K562 (cell line): Measurements from ENCODE around the gene RTCA. TPM values are rescaled to one million over a fixed set of nuclear protein-coding genes. Genes with fewer than 3 reads are reported as not detected.
A peak's percentile ranks its signal among the peaks of the same experiment; 100 is the strongest.

Experiments
- ATAC-seq: fragments of 200-7000 bp; cut with Tn5 transposase; 3 replicates; pipeline ENCODE4 v1.9.1; 2020; ENCODE audit warnings: moderate library complexity
- BruUV-seq: library from RNA; stranded (reverse); fragments of 400-500 nt; replicated peaks from 2 replicates; lab custom pipeline; 2021; lab: Mats Ljungman, UMichigan
- CTCF ChIA-PET: fragments of 300-600 bp; formaldehyde crosslinking; extraction: SDS; loops from one replicate; lab custom pipeline; 2021; ENCODE audit warnings: low intra/inter-chr PET ratio; lab: Yijun Ruan, JAX
- POLR2A ChIA-PET: fragments of 300-600, 350-650 bp; sonication (Branson Sonifier 250); formaldehyde crosslinking; extraction: SDS; loops from one replicate; lab custom pipeline; 2021; ENCODE audit warnings: antibody characterized with exemption, inconsistent platforms; lab: Yijun Ruan, JAX
- DNase-seq, 4 experiments: peaks; one replicate each; pipeline versions ENCODE4 v3.0.0 to v3.0.0-alpha.2; 2011 to 2018; ENCODE audit warnings: low spot score in 3 of 4, mixed read lengths in 3 of 4; ENCODE audit errors: extremely low read depth in 1 of 4
- FAIRE-seq: peaks from 2 replicates; lab custom pipeline; 2011; peaks lifted over from hg19 to GRCh38; lab: Jason Lieb, UNC
- H2AFZ ChIP-seq: 2 replicates; pipeline ENCODE4 v1.6.0; 2011; ENCODE audit warnings: low read depth, low read length, control low read depth, inconsistent platforms
- H3K27ac ChIP-seq: fragments of 200-600 bp; 3 replicates; pipeline ENCODE4 v1.8.0; 2011; ENCODE audit warnings: low read depth, mild to moderate bottlenecking, control low read depth, inconsistent platforms, low read length, moderate library complexity, mixed read lengths; ENCODE audit errors: extremely low read depth
- H3K27me3 ChIP-seq, 2 experiments: fragments of 300-600 bp in 1 of 2; 2 replicates in 1 of 2; 3 replicates in 1 of 2; pipeline versions ENCODE4 v1.6.0 to v1.8.0; 2011; ENCODE audit warnings: inconsistent platforms in 2 of 2, low read length in 2 of 2, mild to moderate bottlenecking in 1 of 2, mixed read lengths in 1 of 2, moderate library complexity in 1 of 2; ENCODE audit not compliant: control insufficient read depth in 2 of 2, insufficient read depth in 2 of 2
- H3K36me3 ChIP-seq: fragments of 300-600 bp; 3 replicates; pipeline ENCODE4 v1.8.0; 2011; ENCODE audit warnings: mild to moderate bottlenecking, low read length, inconsistent platforms; ENCODE audit not compliant: control insufficient read depth, insufficient read depth
- H3K4me1 ChIP-seq, 2 experiments: fragments of 200-600 bp in 1 of 2; replicated peaks in 1 of 2; 2 replicates in 1 of 2; 3 replicates in 1 of 2; pipeline versions ENCODE4 v1.5.1 to v1.8.0; 2011; ENCODE audit warnings: inconsistent platforms in 2 of 2, low read length in 2 of 2, mild to moderate bottlenecking in 1 of 2, mixed read lengths in 1 of 2, moderate library complexity in 1 of 2; ENCODE audit not compliant: control insufficient read depth in 2 of 2, insufficient read depth in 2 of 2
- H3K4me2 ChIP-seq: 2 replicates; pipeline ENCODE4 v1.6.1; 2011; ENCODE audit warnings: low read length, control low read depth, inconsistent platforms, mixed read lengths; ENCODE audit not compliant: insufficient read depth
- H3K4me3 ChIP-seq: fragments of 200-600 bp; sonication (generic), shearing (Covaris generic); 2 replicates; pipeline ENCODE4 v1.5.1; 2016; ENCODE audit warnings: control low read depth, inconsistent platforms
- H3K79me2 ChIP-seq: fragments of 200-600 bp; 3 replicates; pipeline ENCODE4 v1.8.0; 2011; ENCODE audit warnings: low read length, inconsistent platforms; ENCODE audit not compliant: control insufficient read depth, insufficient read depth
- H3K9ac ChIP-seq, 2 experiments: 2 replicates each; pipeline versions ENCODE4 v1.6.0 to v1.6.1; 2011; ENCODE audit warnings: low read depth in 2 of 2, low read length in 2 of 2, control low read depth in 1 of 2, inconsistent platforms in 1 of 2, mild to moderate bottlenecking in 1 of 2, mixed read lengths in 1 of 2; ENCODE audit not compliant: insufficient read depth in 1 of 2
- H3K9me1 ChIP-seq: one replicate; pipeline ENCODE4 v1.6.0; 2011; ENCODE audit warnings: inconsistent platforms, mild to moderate bottlenecking, low read length, moderate library complexity; ENCODE audit not compliant: control insufficient read depth, insufficient read depth
- H3K9me3 ChIP-seq: replicated peaks from 2 replicates; pipeline ENCODE4 v1.5.1; 2011; ENCODE audit warnings: low read depth, low read length, inconsistent platforms; ENCODE audit not compliant: control insufficient read depth, insufficient read depth
- H4K20me1 ChIP-seq: replicated peaks from 2 replicates; pipeline ENCODE4 v1.6.1; 2011; ENCODE audit warnings: low read length, inconsistent platforms, mixed read lengths; ENCODE audit not compliant: control insufficient read depth, insufficient read depth
- CTBP1 ChIP-seq: fragments of 450-650 bp; IDR thresholded peaks from 2 replicates; pipeline ENCODE4 v1.6.1; 2016; ENCODE audit warnings: borderline replicate concordance
- EHMT2 ChIP-seq: fragments of 450-650 bp; IDR thresholded peaks from 2 replicates; pipeline ENCODE4 v1.6.1; 2018; ENCODE audit warnings: antibody characterized with exemption
- HDAC2 ChIP-seq: fragments of 450-650 bp; IDR thresholded peaks from 2 replicates; pipeline ENCODE4 v1.6.1; 2016; ENCODE audit warnings: mild to moderate bottlenecking
- HDGF ChIP-seq: fragments of 450-650 bp; IDR thresholded peaks from 2 replicates; pipeline ENCODE4 v1.6.1; 2016
- HNRNPUL1 ChIP-seq: fragments of 200-400 bp; formaldehyde crosslinking; IDR thresholded peaks from 2 replicates; pipeline ENCODE4 v1.6.1; 2017; ENCODE audit warnings: low read length
- IRF2 ChIP-seq: sonication (generic); formaldehyde crosslinking; IDR thresholded peaks from 2 replicates; pipeline ENCODE4 v1.8.1; 2022; ENCODE audit warnings: mild to moderate bottlenecking, missing genetic modification reagents
- MCM7 ChIP-seq, 2 experiments: fragments of 450-650 bp; IDR thresholded peaks; 2 replicates each; pipeline ENCODE4 v1.6.1; 2016 to 2018
- SMAD3 ChIP-seq: fragments of 450-650 bp; formaldehyde crosslinking; conservative IDR thresholded peaks from 2 replicates; pipeline ENCODE4 v1.4.0; 2020; ENCODE audit warnings: mild to moderate bottlenecking
- TBP ChIP-seq: optimal IDR thresholded peaks from 2 replicates; pipeline ENCODE3; 2011; ENCODE audit warnings: low read depth, low read length, improper control_type of control experiment
- UBTF ChIP-seq, 2 experiments: IDR thresholded peaks; 2 replicates each; pipeline ENCODE4 v1.6.1; 2012; ENCODE audit warnings: improper control_type of control experiment in 2 of 2, low read depth in 2 of 2, low read length in 2 of 2, borderline replicate concordance in 1 of 2
- USF1 ChIP-seq: sonication (generic); formaldehyde crosslinking; IDR thresholded peaks from 2 replicates; pipeline ENCODE4 v1.9.0; 2022; ENCODE audit warnings: mild to moderate bottlenecking, missing genetic modification reagents
- ZNF165 ChIP-seq: fragments of 250-450 bp; sonication (Bioruptor Pico); IDR thresholded peaks from 2 replicates; pipeline ENCODE4 v1.4.0; 2020; ENCODE audit warnings: borderline replicate concordance
- ZNF507 ChIP-seq: conservative IDR thresholded peaks from 2 replicates; pipeline ENCODE4 v1.6.1; 2017; ENCODE audit warnings: missing genetic modification characterization, missing compliant biosample characterization
- ZSCAN32 ChIP-seq: fragments of 450-650 bp; formaldehyde crosslinking; IDR thresholded peaks from 2 replicates; pipeline ENCODE4 v1.4.0; 2020; ENCODE audit warnings: mild to moderate bottlenecking, moderate library complexity
- WGBS: fragments of 100-300 bp; shearing (Covaris generic); methylation state at CpG from one replicate; pipeline ENCODE4 v1.1.6; 2016; ENCODE audit warnings: low coverage, mixed read lengths; ENCODE audit not compliant: insufficient coverage; ENCODE audit errors: missing lambda C conversion rate; 5-methylcytosine and 5-hydroxymethylcytosine counted together
- in situ Hi-C: fragments of 300-500 bp; cut with MboI; formaldehyde crosslinking; loops from 4 replicates; pipeline ENCODE4 v1.15.0; 2018; ENCODE audit warnings: inconsistent platforms, mixed read lengths
- intact Hi-C: fragments of 100-400 bp; cut with micrococcal nuclease; formaldehyde crosslinking; loops from 2 replicates; pipeline ENCODE4 v1.14.2; 2022
- polyA plus RNA-seq, 8 experiments: library from polyadenylated mRNA; depleted of rRNA in 4 of 8; stranded (reverse) in 5 of 8; unstranded in 3 of 8; fragments of >200 nt; fragmentation: Nextera tagmentation in 2 of 8; fragmentation: Illumina TruSeq in 1 of 8; extraction: Ambion mirVana in 2 of 8; extraction: Trizol in 1 of 8; gene quantifications; 2 replicates each; pipeline versions ENCODE4 v1.2.1 to v1.2.3, GENCODE V29; 2011 to 2014; ENCODE audit warnings: inconsistent platforms in 1 of 8, missing spikeins in 1 of 8
- total RNA-seq, 7 experiments: library from RNA; depleted of rRNA in 6 of 7; stranded (reverse); fragments of >200 nt in 6 of 7; fragmentation: Illumina TruSeq in 2 of 7; extraction: Trizol in 2 of 7; gene quantifications; 2 replicates each; pipeline versions ENCODE4 v1.2.1 to v1.2.3, GENCODE V29; 2011 to 2021; ENCODE audit warnings: low replicate concordance in 1 of 7
- TF ChIP-seq, protein P1 (sequence below), 3 experiments: fragments of 200-800 bp in 1 of 3; fragments of 250-450 bp in 1 of 3; fragments of 450-650 bp in 1 of 3; sonication (Bioruptor Pico) in 1 of 3; sonication (Bioruptor generic) in 1 of 3; formaldehyde crosslinking in 1 of 3; IDR thresholded peaks; 2 replicates each; pipeline versions ENCODE4 v1.6.1 to v1.8.0; 2016 to 2022; ENCODE audit warnings: mild to moderate bottlenecking in 2 of 3, missing genetic modification characterization in 2 of 3, missing compliant biosample characterization in 1 of 3, moderate library complexity in 1 of 3
- TF ChIP-seq, protein P2 (sequence below): sonication (generic); formaldehyde crosslinking; IDR thresholded peaks from 2 replicates; pipeline ENCODE4 v1.8.1; 2023; ENCODE audit warnings: mild to moderate bottlenecking, missing genetic modification reagents, moderate library complexity

Gene RTCA
- total and polyA plus RNA-seq, 9 of the 15 experiments (the other 6 are each of a cell fraction or from before 2014, with no cell fraction given): 11.6 to 57.2 (median 43.2) TPM

- DNase-seq (peak; percentile 39 to 77 (median 54)), FAIRE-seq (peak; percentile 88), ATAC-seq (peak; percentile 59)
- peaks cover 11% of the 10 kb centered on the region for H3K36me3 ChIP-seq
- peak overlapping the region; percentile 64 for H2AFZ ChIP-seq
- no peaks in the 10 kb centered on the region for H3K9me3 ChIP-seq
- 0% methylated on average over 4 of the region's 4 CpGs for WGBS
- peaks cover 65% of the 10 kb centered on the region for H3K79me2 ChIP-seq
- ChIA-PET POLR2A (no interaction called here), CTCF (no interaction called here)
- peaks cover 4 to 23% of the 10 kb centered on the region in 2 experiments; a peak in 4 of 5 replicates for H3K4me1 ChIP-seq
- peak overlapping the region in 1 of 2 experiments; percentile 51; a peak in 2 of 4 replicates for H3K9ac ChIP-seq
- peak overlapping the region; percentile 5; the same call in 1 of the 2 replicates for H3K4me3 ChIP-seq
- BruUV-seq: no TSS peak
- no peaks in the 10 kb centered on the region for H3K9me1 ChIP-seq
- no peaks in the 10 kb centered on the region for H3K27me3 ChIP-seq
- no peaks in the 10 kb centered on the region for H4K20me1 ChIP-seq
- intact Hi-C loops: loop anchor here (5.0 to 10.0 kb wide), 2 partner anchors 108 to 114 kb away; partner anchors contain the start of genes CDC14A, SASS6 and TRMT13
- in situ Hi-C loops: no loop called here
- peak overlapping the region; percentile 47 for H3K4me2 ChIP-seq
- H3K27ac ChIP-seq: peak overlapping the region; percentile 57; the same call in 2 of the 3 replicates
- TF ChIP-seq MCM7 (IDR thresholded peaks at IDR 0.05): no peak
- TF ChIP-seq ZSCAN32 (CRISPR knock-in tag): no peak
- TF ChIP-seq TBP: peak; percentile 40
- TF ChIP-seq, protein P1, sequence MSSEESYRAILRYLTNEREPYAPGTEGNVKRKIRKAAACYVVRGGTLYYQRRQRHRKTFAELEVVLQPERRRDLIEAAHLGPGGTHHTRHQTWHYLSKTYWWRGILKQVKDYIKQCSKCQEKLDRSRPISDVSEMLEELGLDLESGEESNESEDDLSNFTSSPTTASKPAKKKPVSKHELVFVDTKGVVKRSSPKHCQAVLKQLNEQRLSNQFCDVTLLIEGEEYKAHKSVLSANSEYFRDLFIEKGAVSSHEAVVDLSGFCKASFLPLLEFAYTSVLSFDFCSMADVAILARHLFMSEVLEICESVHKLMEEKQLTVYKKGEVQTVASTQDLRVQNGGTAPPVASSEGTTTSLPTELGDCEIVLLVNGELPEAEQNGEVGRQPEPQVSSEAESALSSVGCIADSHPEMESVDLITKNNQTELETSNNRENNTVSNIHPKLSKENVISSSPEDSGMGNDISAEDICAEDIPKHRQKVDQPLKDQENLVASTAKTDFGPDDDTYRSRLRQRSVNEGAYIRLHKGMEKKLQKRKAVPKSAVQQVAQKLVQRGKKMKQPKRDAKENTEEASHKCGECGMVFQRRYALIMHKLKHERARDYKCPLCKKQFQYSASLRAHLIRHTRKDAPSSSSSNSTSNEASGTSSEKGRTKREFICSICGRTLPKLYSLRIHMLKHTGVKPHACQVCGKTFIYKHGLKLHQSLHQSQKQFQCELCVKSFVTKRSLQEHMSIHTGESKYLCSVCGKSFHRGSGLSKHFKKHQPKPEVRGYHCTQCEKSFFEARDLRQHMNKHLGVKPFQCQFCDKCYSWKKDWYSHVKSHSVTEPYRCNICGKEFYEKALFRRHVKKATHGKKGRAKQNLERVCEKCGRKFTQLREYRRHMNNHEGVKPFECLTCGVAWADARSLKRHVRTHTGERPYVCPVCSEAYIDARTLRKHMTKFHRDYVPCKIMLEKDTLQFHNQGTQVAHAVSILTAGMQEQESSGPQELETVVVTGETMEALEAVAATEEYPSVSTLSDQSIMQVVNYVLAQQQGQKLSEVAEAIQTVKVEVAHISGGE (CRISPR knock-in tag; IDR thresholded peaks at IDR 0.05): no peak
- TF ChIP-seq HDAC2: no peak
- TF ChIP-seq ZNF507 (tag): no peak
- TF ChIP-seq HNRNPUL1: no peak
- 0 out of 2 replicates have a peak, but pooled peaks have one; percentile 49 for TF ChIP-seq HDGF
- TF ChIP-seq EHMT2: peak; percentile 74
- peak; percentile 16; the same call in 1 of the 2 replicates for TF ChIP-seq CTBP1
- TF ChIP-seq SMAD3: no peak
- no peak for TF ChIP-seq ZNF165 (CRISPR knock-in tag)
- TF ChIP-seq, protein P2, sequence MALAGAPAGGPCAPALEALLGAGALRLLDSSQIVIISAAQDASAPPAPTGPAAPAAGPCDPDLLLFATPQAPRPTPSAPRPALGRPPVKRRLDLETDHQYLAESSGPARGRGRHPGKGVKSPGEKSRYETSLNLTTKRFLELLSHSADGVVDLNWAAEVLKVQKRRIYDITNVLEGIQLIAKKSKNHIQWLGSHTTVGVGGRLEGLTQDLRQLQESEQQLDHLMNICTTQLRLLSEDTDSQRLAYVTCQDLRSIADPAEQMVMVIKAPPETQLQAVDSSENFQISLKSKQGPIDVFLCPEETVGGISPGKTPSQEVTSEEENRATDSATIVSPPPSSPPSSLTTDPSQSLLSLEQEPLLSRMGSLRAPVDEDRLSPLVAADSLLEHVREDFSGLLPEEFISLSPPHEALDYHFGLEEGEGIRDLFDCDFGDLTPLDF: no peak
- TF ChIP-seq USF1: no peak
- no peak for TF ChIP-seq IRF2
- TF ChIP-seq UBTF (IDR thresholded peaks at IDR 0.05; ENCODE audit: borderline replicate concordance in 1 of 2, low read depth in 2 of 2, low read length in 2 of 2): no peak
Measured at GRCh38 chr1:100246738-100247137, 19.3 kb upstream of the RTCA start.
